IPS-18c (cell line): ENCODE measurements around the gene ZFPM1.

Experiments
- H3K4me3 ChIP-seq: 2 replicates; pipeline ENCODE4 v1.7.0; 2013; ENCODE audit warnings: low read depth, mild to moderate bottlenecking, low read length, moderate library complexity; ENCODE audit not compliant: insufficient read depth
- H3K9me3 ChIP-seq: one replicate; pipeline ENCODE4 v1.6.1; 2013; ENCODE audit warnings: mild to moderate bottlenecking, low read length, moderate library complexity; ENCODE audit not compliant: control insufficient read depth, insufficient read depth

The ZFPM1 gene

GRCh38 chr16:88455610-88456355, 2.7 kb downstream of the ZFPM1 start:
- Histone ChIP-seq H3K4me3 (peak overlapping the region; percentile 60), H3K9me3 (no peaks in the 10 kb centered on the region)

- H3K4me3 ChIP-seq: peak overlapping the region; percentile 60
- no peaks in the 10 kb centered on the region for H3K9me3 ChIP-seq
These were observed 3.5 kb downstream of the ZFPM1 start for GRCh38 chr16:88456356-88457292.

- no peaks in the 10 kb centered on the region for H3K9me3 ChIP-seq
- H3K4me3 ChIP-seq: no peak overlapping the region
These were observed 5.1 kb downstream of the ZFPM1 start for GRCh38 chr16:88458039-88458772.

GRCh38 chr16:88458773-88459235, 5.7 kb downstream of the ZFPM1 start:
- no peaks in the 10 kb centered on the region for H3K9me3 ChIP-seq
- H3K4me3 ChIP-seq: no peak overlapping the region

- no peaks in the 10 kb centered on the region for H3K9me3 ChIP-seq
These were observed 6.4 kb downstream of the ZFPM1 start for GRCh38 chr16:88459366-88460073.

GRCh38 chr16:88460496-88461330, 7.6 kb downstream of the ZFPM1 start:
- Histone ChIP-seq H3K4me3 (no peak overlapping the region), H3K9me3 (no peaks in the 10 kb centered on the region)

More at GRCh38 chr16:88459366-88460073, 6.4 kb downstream of the ZFPM1 start:
- H3K4me3 ChIP-seq: no peak overlapping the region

GRCh38 chr16:88461331-88462269, 8.5 kb downstream of the ZFPM1 start:
- H3K4me3 ChIP-seq: no peak overlapping the region

GRCh38 chr16:88462396-88462795, 9.3 kb downstream of the ZFPM1 start:
- Histone ChIP-seq H3K4me3 (no peak overlapping the region), H3K9me3 (no peaks in the 10 kb centered on the region)

More at GRCh38 chr16:88461331-88462269, 8.5 kb downstream of the ZFPM1 start:
- H3K9me3 ChIP-seq: no peaks in the 10 kb centered on the region

- no peak overlapping the region for H3K4me3 ChIP-seq
These were observed 10.3 kb downstream of the ZFPM1 start for GRCh38 chr16:88463411-88463810.

GRCh38 chr16:88464447-88465318, 11.6 kb downstream of the ZFPM1 start:
- Histone ChIP-seq H3K4me3 (no peak overlapping the region), H3K9me3 (no peaks in the 10 kb centered on the region)

More at GRCh38 chr16:88463411-88463810, 10.3 kb downstream of the ZFPM1 start:
- H3K9me3 ChIP-seq: no peaks in the 10 kb centered on the region

- no peak overlapping the region for H3K4me3 ChIP-seq
- H3K9me3 ChIP-seq: no peaks in the 10 kb centered on the region
These were observed 12.4 kb downstream of the ZFPM1 start for GRCh38 chr16:88465387-88465983.

- Histone ChIP-seq H3K4me3 (no peak overlapping the region), H3K9me3 (no peaks in the 10 kb centered on the region)
These were observed 13.2 kb downstream of the ZFPM1 start for GRCh38 chr16:88466175-88466862.

- Histone ChIP-seq H3K9me3 (no peaks in the 10 kb centered on the region), H3K4me3 (no peak overlapping the region)
These were observed 13.9 kb downstream of the ZFPM1 start for GRCh38 chr16:88466949-88467348.
